KMS-11 (cell line): ENCODE results near the gene KLF15.

Source experiments
- H2AFZ ChIP-seq: fragments of 200-600 bp; sonication (generic); 2 replicates; pipeline ENCODE4 v1.6.1; 2016; ENCODE audit warnings: antibody characterized with exemption, mixed run types, low read depth
- H3K27ac ChIP-seq: fragments of 200-600 bp; sonication (generic); 2 replicates; pipeline ENCODE4 v1.6.1; 2016; ENCODE audit warnings: mild to moderate bottlenecking, mixed run types
- H3K27me3 ChIP-seq: fragments of 200-600 bp; sonication (generic); 2 replicates; pipeline ENCODE4 v1.6.1; 2017; ENCODE audit warnings: mild to moderate bottlenecking, low read depth, mixed run types, moderate library complexity; ENCODE audit not compliant: insufficient read depth
- H3K36me3 ChIP-seq: fragments of 200-600 bp; sonication (generic); 2 replicates; pipeline ENCODE4 v1.6.1; 2017; ENCODE audit warnings: mild to moderate bottlenecking, mixed run types; ENCODE audit not compliant: insufficient read depth
- H3K4me1 ChIP-seq: fragments of 200-600 bp; sonication (generic); 2 replicates; pipeline ENCODE4 v1.6.1; 2016; ENCODE audit warnings: mild to moderate bottlenecking, low read depth, mixed run types; ENCODE audit not compliant: poor library complexity, severe bottlenecking
- H3K4me2 ChIP-seq: fragments of 200-600 bp; sonication (generic); 2 replicates; pipeline ENCODE4 v1.7.0; 2016; ENCODE audit warnings: mild to moderate bottlenecking, mixed run types
- H3K4me3 ChIP-seq: fragments of 200-600 bp; sonication (generic); IDR thresholded peaks from 2 replicates; pipeline ENCODE4 v1.6.1; 2017; ENCODE audit warnings: low read depth, low read length, mixed read lengths; ENCODE audit not compliant: insufficient read depth
- H3K79me2 ChIP-seq: fragments of 200-600 bp; sonication (generic); 2 replicates; pipeline ENCODE4 v1.6.1; 2016; ENCODE audit warnings: low read depth, mixed run types; ENCODE audit not compliant: insufficient read depth
- H3K9ac ChIP-seq: fragments of 200-600 bp; sonication (generic); 2 replicates; pipeline ENCODE4 v1.6.1; 2016; ENCODE audit warnings: mild to moderate bottlenecking, mixed run types
- H4K20me1 ChIP-seq: fragments of 200-600 bp; sonication (generic); 2 replicates; pipeline ENCODE4 v1.6.1; 2016; ENCODE audit warnings: mild to moderate bottlenecking, mixed run types; ENCODE audit not compliant: insufficient read depth
- TF ChIP-seq, protein P1 (sequence below): fragments of 200-600 bp; sonication (generic); conservative IDR thresholded peaks from 2 replicates; pipeline ENCODE4 v1.6.1; 2017; ENCODE audit warnings: low read depth, mild to moderate bottlenecking, antibody characterized with exemption, low read length, moderate library complexity, mixed read lengths

KLF15 gene

GRCh38 chr3:126340596-126340942, 16.6 kb downstream of the KLF15 start:
- Histone ChIP-seq H3K27me3 (no peaks in the 10 kb centered on the region; the same call in 1 of the 2 replicates), H3K4me3 (no peak overlapping the region), H3K79me2 (no peaks in the 10 kb centered on the region), H3K36me3 (no peaks in the 10 kb centered on the region), H2AFZ (no peak overlapping the region), H3K9ac (no peak overlapping the region), H3K4me2 (no peak overlapping the region), H3K4me1 (no peaks in the 10 kb centered on the region), H4K20me1 (no peaks in the 10 kb centered on the region), H3K27ac (no peak overlapping the region)
- TF ChIP-seq, protein P1, sequence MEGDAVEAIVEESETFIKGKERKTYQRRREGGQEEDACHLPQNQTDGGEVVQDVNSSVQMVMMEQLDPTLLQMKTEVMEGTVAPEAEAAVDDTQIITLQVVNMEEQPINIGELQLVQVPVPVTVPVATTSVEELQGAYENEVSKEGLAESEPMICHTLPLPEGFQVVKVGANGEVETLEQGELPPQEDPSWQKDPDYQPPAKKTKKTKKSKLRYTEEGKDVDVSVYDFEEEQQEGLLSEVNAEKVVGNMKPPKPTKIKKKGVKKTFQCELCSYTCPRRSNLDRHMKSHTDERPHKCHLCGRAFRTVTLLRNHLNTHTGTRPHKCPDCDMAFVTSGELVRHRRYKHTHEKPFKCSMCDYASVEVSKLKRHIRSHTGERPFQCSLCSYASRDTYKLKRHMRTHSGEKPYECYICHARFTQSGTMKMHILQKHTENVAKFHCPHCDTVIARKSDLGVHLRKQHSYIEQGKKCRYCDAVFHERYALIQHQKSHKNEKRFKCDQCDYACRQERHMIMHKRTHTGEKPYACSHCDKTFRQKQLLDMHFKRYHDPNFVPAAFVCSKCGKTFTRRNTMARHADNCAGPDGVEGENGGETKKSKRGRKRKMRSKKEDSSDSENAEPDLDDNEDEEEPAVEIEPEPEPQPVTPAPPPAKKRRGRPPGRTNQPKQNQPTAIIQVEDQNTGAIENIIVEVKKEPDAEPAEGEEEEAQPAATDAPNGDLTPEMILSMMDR: no peak

DNA sequence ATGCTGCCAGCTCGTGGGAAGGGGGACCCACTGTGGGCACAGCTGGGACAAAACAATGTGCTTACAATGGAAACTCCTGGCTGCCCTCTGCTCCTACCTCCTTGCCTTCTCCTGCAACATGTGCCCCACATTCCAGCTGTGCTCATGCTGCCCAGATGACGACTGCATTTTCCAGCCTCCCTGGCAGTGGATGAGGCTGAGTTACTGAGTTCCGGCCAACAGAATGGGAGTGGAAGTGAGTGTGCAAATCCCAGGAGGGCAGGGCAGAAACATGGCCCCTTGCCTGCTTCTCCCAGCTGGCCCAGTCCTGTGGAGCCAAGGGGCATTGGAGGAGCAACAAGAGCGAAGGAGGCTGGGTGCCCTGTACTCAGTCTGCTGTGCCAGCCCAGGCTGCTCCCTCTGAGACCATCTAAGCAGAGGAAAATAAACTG, 17.1 kb downstream of the KLF15 start:
- Histone ChIP-seq H3K27ac (no peak overlapping the region), H3K79me2 (no peaks in the 10 kb centered on the region), H3K27me3 (no peaks in the 10 kb centered on the region; the same call in 1 of the 2 replicates), H3K9ac (no peak overlapping the region), H3K4me2 (no peak overlapping the region), H3K4me3 (no peak overlapping the region), H4K20me1 (no peaks in the 10 kb centered on the region), H3K4me1 (no peaks in the 10 kb centered on the region), H2AFZ (no peak overlapping the region), H3K36me3 (no peaks in the 10 kb centered on the region)
- TF ChIP-seq, protein P1: no peak

GRCh38 chr3:126339466-126339865, 17.7 kb downstream of the KLF15 start:
- no peaks in the 10 kb centered on the region; the same call in 1 of the 2 replicates for H3K27me3 ChIP-seq
- H3K4me2 ChIP-seq: no peak overlapping the region
- no peak overlapping the region for H3K27ac ChIP-seq
- H3K4me3 ChIP-seq: no peak overlapping the region
- H3K9ac ChIP-seq: no peak overlapping the region
- no peaks in the 10 kb centered on the region for H3K4me1 ChIP-seq
- H3K36me3 ChIP-seq: no peaks in the 10 kb centered on the region
- no peaks in the 10 kb centered on the region for H4K20me1 ChIP-seq
- no peaks in the 10 kb centered on the region for H3K79me2 ChIP-seq
- no peak overlapping the region for H2AFZ ChIP-seq
- TF ChIP-seq, protein P1: no peak

- TF ChIP-seq, protein P1: no peak
- no peak overlapping the region for H3K4me3 ChIP-seq
These were observed 18.4 kb downstream of the KLF15 start for GRCh38 chr3:126338790-126339288.

More at GRCh38 chr3:126338790-126339288, 18.4 kb downstream of the KLF15 start:
- H2AFZ ChIP-seq: no peak overlapping the region
- H3K4me2 ChIP-seq: no peak overlapping the region
- H3K27me3 ChIP-seq: no peaks in the 10 kb centered on the region; the same call in 1 of the 2 replicates
- H3K36me3 ChIP-seq: no peaks in the 10 kb centered on the region
- no peaks in the 10 kb centered on the region for H3K79me2 ChIP-seq
- H3K4me1 ChIP-seq: no peaks in the 10 kb centered on the region
- no peak overlapping the region for H3K27ac ChIP-seq
- no peak overlapping the region for H3K9ac ChIP-seq
- H4K20me1 ChIP-seq: no peaks in the 10 kb centered on the region
